H1 (cell line): Measurements from ENCODE around the gene PPP1R12A. TPM values are rescaled to one million over a fixed set of nuclear protein-coding genes. Genes with fewer than 3 reads are reported as not detected.

Experiments
- CTCF ChIA-PET: fragments of 300-600 bp; sonication (Branson Sonifier 250); formaldehyde crosslinking; loops from one replicate; lab custom pipeline; 2021; ENCODE audit not compliant: partially characterized antibody; lab: Charles Lee
- POLR2A ChIA-PET: fragments of 300-600 bp; sonication (Branson Sonifier 250); formaldehyde crosslinking; loops from one replicate; lab custom pipeline; 2021; ENCODE audit warnings: inconsistent platforms; ENCODE audit not compliant: partially characterized antibody; lab: Charles Lee
- DNase-seq, 2 experiments: peaks; one replicate each; pipeline versions ENCODE4 v3.0.0 to v3.0.0-alpha.2; 2010 to 2022; ENCODE audit warnings: low spot score in 2 of 2, low read depth in 1 of 2, mixed read lengths in 1 of 2
- FAIRE-seq: peaks from 2 replicates; lab custom pipeline; 2011; peaks lifted over from hg19 to GRCh38; lab: Jason Lieb, UNC
- H2AFZ ChIP-seq: 2 replicates; pipeline ENCODE4 v1.8.1; 2012; ENCODE audit warnings: low read length, inconsistent platforms
- H2AK5ac ChIP-seq: 2 replicates; pipeline ENCODE4 v1.6.1; 2013; ENCODE audit warnings: low read depth, low read length
- H2BK120ac ChIP-seq: replicated peaks from 2 replicates; pipeline ENCODE3; 2013; ENCODE audit warnings: low read depth, low read length, inconsistent platforms
- H2BK12ac ChIP-seq: 2 replicates; pipeline ENCODE4 v1.6.1; 2013; ENCODE audit warnings: low read depth, low read length
- H2BK15ac ChIP-seq: 2 replicates; pipeline ENCODE4 v1.6.1; 2013; ENCODE audit warnings: low read length
- H2BK20ac ChIP-seq: 2 replicates; pipeline ENCODE4 v1.6.1; 2013; ENCODE audit warnings: low read length
- H2BK5ac ChIP-seq: 2 replicates; pipeline ENCODE4 v1.6.1; 2013; ENCODE audit warnings: low read depth, low read length
- H3K14ac ChIP-seq: 2 replicates; pipeline ENCODE4 v1.6.1; 2013; ENCODE audit warnings: inconsistent platforms; ENCODE audit not compliant: insufficient read length
- H3K18ac ChIP-seq: 2 replicates; pipeline ENCODE4 v1.6.1; 2013; ENCODE audit warnings: low read length; ENCODE audit errors: extremely low read depth
- H3K23ac ChIP-seq: 2 replicates; pipeline ENCODE4 v1.6.1; 2013; ENCODE audit warnings: inconsistent platforms; ENCODE audit not compliant: insufficient read length
- H3K23me2 ChIP-seq: 2 replicates; pipeline ENCODE4 v1.6.1; 2013; ENCODE audit warnings: low read depth, low read length
- H3K27ac ChIP-seq: 2 replicates; pipeline ENCODE4 v1.6.1; 2011; ENCODE audit warnings: low read depth, low read length, inconsistent platforms
- H3K27me3 ChIP-seq, 4 experiments: replicated peaks in 1 of 4; 1 replicate in 1 of 4; 2 replicates in 3 of 4; pipeline versions ENCODE4 v1.6.1 to v1.8.1; 2011 to 2013; ENCODE audit warnings: low read length in 3 of 4, mild to moderate bottlenecking in 3 of 4, inconsistent platforms in 2 of 4, mixed read lengths in 2 of 4, moderate library complexity in 1 of 4; ENCODE audit not compliant: control insufficient read depth in 3 of 4, insufficient read depth in 3 of 4; ENCODE audit errors: extremely low read depth in 1 of 4
- H3K36me3 ChIP-seq, 4 experiments: 2 replicates each; pipeline versions ENCODE4 v1.6.1 to v1.8.1; 2011 to 2013; ENCODE audit warnings: mild to moderate bottlenecking in 4 of 4, low read length in 3 of 4, moderate library complexity in 2 of 4, control low read depth in 1 of 4, inconsistent platforms in 1 of 4; ENCODE audit not compliant: insufficient read depth in 4 of 4, control insufficient read depth in 2 of 4
- H3K4ac ChIP-seq: replicated peaks from 2 replicates; pipeline ENCODE3; 2013; ENCODE audit warnings: low read length, low read depth, mixed read lengths, inconsistent platforms; ENCODE audit not compliant: insufficient read length
- H3K4me1 ChIP-seq, 4 experiments: replicated peaks in 1 of 4; 1 replicate in 1 of 4; 2 replicates in 3 of 4; pipeline versions ENCODE4 v1.6.1 to v1.8.1; 2011 to 2013; ENCODE audit warnings: low read length in 3 of 4, inconsistent platforms in 2 of 4, mixed read lengths in 1 of 4; ENCODE audit not compliant: insufficient read depth in 4 of 4, control insufficient read depth in 3 of 4
- H3K4me2 ChIP-seq, 2 experiments: 2 replicates each; pipeline versions ENCODE4 v1.6.1 to v1.8.1; 2011 to 2013; ENCODE audit warnings: low read depth in 2 of 2, low read length in 2 of 2, control low read depth in 1 of 2, inconsistent platforms in 1 of 2, mild to moderate bottlenecking in 1 of 2; ENCODE audit not compliant: insufficient read depth in 1 of 2
- H3K4me3 ChIP-seq, 4 experiments: fragments of 200-600, 300-600 bp in 1 of 4; sonication (generic), shearing (Covaris generic), sonication (Bioruptor Twin) in 1 of 4; 2 replicates each; pipeline versions ENCODE4 v1.5.1 to v1.8.1; 2011 to 2016; ENCODE audit warnings: low read length in 4 of 4, low read depth in 3 of 4, control low read depth in 2 of 4, inconsistent platforms in 2 of 4, mild to moderate bottlenecking in 2 of 4, mixed read lengths in 1 of 4, moderate library complexity in 1 of 4; ENCODE audit not compliant: insufficient read depth in 2 of 4; ENCODE audit errors: extremely low read depth in 1 of 4
- H3K56ac ChIP-seq: replicated peaks from 2 replicates; pipeline ENCODE3; 2013; ENCODE audit warnings: low read depth, mild to moderate bottlenecking, mixed read lengths, low read length, inconsistent platforms; ENCODE audit not compliant: insufficient read length
- H3K79me1 ChIP-seq: 2 replicates; pipeline ENCODE4 v1.6.1; 2013; ENCODE audit warnings: low read depth, low read length, control low read depth
- H3K79me2 ChIP-seq, 2 experiments: 2 replicates each; pipeline versions ENCODE4 v1.6.1 to v1.8.1; 2012 to 2013; ENCODE audit warnings: low read length in 2 of 2, mild to moderate bottlenecking in 2 of 2, inconsistent platforms in 1 of 2; ENCODE audit not compliant: insufficient read depth in 2 of 2, control insufficient read depth in 1 of 2
- H3K9ac ChIP-seq, 4 experiments: replicated peaks in 1 of 4; 1 replicate in 1 of 4; 2 replicates in 3 of 4; pipeline versions ENCODE4 v1.6.1 to v1.8.1; 2011 to 2013; ENCODE audit warnings: low read depth in 3 of 4, low read length in 3 of 4, control low read depth in 2 of 4, mild to moderate bottlenecking in 2 of 4, moderate library complexity in 2 of 4, inconsistent platforms in 1 of 4; ENCODE audit errors: extremely low read depth in 1 of 4
- H3K9me3 ChIP-seq, 2 experiments: 2 replicates each; pipeline versions ENCODE4 v1.6.1 to v1.8.1; 2012 to 2013; ENCODE audit warnings: mild to moderate bottlenecking in 2 of 2, moderate library complexity in 2 of 2, control low read depth in 1 of 2, inconsistent platforms in 1 of 2, low read depth in 1 of 2, low read length in 1 of 2, mixed read lengths in 1 of 2; ENCODE audit not compliant: insufficient read depth in 2 of 2
- H4K20me1 ChIP-seq, 2 experiments: replicated peaks in 1 of 2; 2 replicates each; pipeline versions ENCODE3 to v1.8.1; 2011 to 2013; ENCODE audit warnings: inconsistent platforms in 2 of 2, low read length in 2 of 2, mild to moderate bottlenecking in 1 of 2; ENCODE audit not compliant: insufficient read depth in 2 of 2, control insufficient read depth in 1 of 2
- H4K5ac ChIP-seq: 2 replicates; pipeline ENCODE4 v1.6.1; 2013; ENCODE audit warnings: low read length, low read depth, mixed read lengths, inconsistent platforms; ENCODE audit not compliant: insufficient read length
- H4K8ac ChIP-seq: 2 replicates; pipeline ENCODE4 v1.8.0; 2013; ENCODE audit warnings: mild to moderate bottlenecking, moderate library complexity, low read length, inconsistent platforms; ENCODE audit not compliant: insufficient read depth; ENCODE audit errors: extremely low read depth
- H4K91ac ChIP-seq: replicated peaks from 2 replicates; pipeline ENCODE3; 2013; ENCODE audit warnings: low read length, mixed read lengths, inconsistent platforms; ENCODE audit not compliant: insufficient read length
- BRCA1 ChIP-seq: IDR thresholded peaks from 2 replicates; pipeline ENCODE4 v1.6.1; 2012; ENCODE audit warnings: low read depth, low read length, improper control_type of control experiment
- EZH2 ChIP-seq: fragments of 200-600 bp; sonication (generic); IDR thresholded peaks from 2 replicates; pipeline ENCODE4 v1.7.1; 2012; ENCODE audit warnings: low read depth, mild to moderate bottlenecking, moderate library complexity, low read length, inconsistent platforms; ENCODE audit not compliant: severe bottlenecking
- SAP30 ChIP-seq: fragments of 300-600 bp; sonication (generic); IDR thresholded peaks from 2 replicates; pipeline ENCODE4 v1.7.1; 2012; ENCODE audit warnings: low read length, moderate library complexity, mild to moderate bottlenecking, inconsistent platforms; ENCODE audit not compliant: insufficient read depth, insufficient replicate concordance
- TBP ChIP-seq: IDR thresholded peaks from 2 replicates; pipeline ENCODE4 v1.6.1; 2011; ENCODE audit warnings: low read depth, low read length, improper control_type of control experiment
- WGBS, 2 experiments: shearing (Covaris generic) in 1 of 2; methylation state at CpG; one replicate each; pipeline versions ENCODE4 v1.1.6 to v1.1.7; 2013 to 2015; ENCODE audit warnings: low lambda C conversion rate in 2 of 2, mixed read lengths in 2 of 2, inconsistent platforms in 1 of 2, low coverage in 1 of 2, missing lambda C conversion rate in 1 of 2; ENCODE audit not compliant: insufficient replicate concordance in 2 of 2, insufficient coverage in 1 of 2, insufficient read length in 1 of 2; ENCODE audit errors: extremely low coverage in 1 of 2, missing lambda C conversion rate in 1 of 2; 5-methylcytosine and 5-hydroxymethylcytosine counted together
- polyA plus RNA-seq, 7 experiments: library from polyadenylated mRNA; depleted of rRNA in 3 of 7; stranded (reverse) in 5 of 7; unstranded in 2 of 7; fragments of >200 nt in 5 of 7; fragments of 200-250 nt in 2 of 7; gene quantifications; 1 replicate in 5 of 7; 2 replicates in 1 of 7; 4 replicates in 1 of 7; pipeline versions ENCODE4 v1.2.1 to v1.2.3, GENCODE V29; 2011 to 2013; ENCODE audit warnings: missing spikeins in 2 of 7, mixed read lengths in 2 of 7
- total RNA-seq: library from RNA; stranded (reverse); fragmentation: NEBNext Ultra II Directional; extraction: Animal tissue kit (Norgen Biotek cat#: 25700); gene quantifications from 2 replicates; pipeline ENCODE4 v1.2.1, GENCODE V29; 2021

The PPP1R12A gene
- total and polyA plus RNA-seq, 2 of the 8 experiments (the other 6 are each of a cell fraction or from before 2014, with no cell fraction given): 14.7 to 81.5 TPM

- Histone ChIP-seq H3K23ac (no peak overlapping the region), H3K79me2 (peaks cover 0 to 93% of the 10 kb centered on the region in 2 experiments; a peak in 3 of 4 replicates), H3K4me3 (no peak overlapping the region), H3K14ac (no peak overlapping the region), H3K27me3 (no peaks in the 10 kb centered on the region), H3K27ac (no peak overlapping the region), H4K5ac (no peak overlapping the region), H3K4me1 (no peaks in the 10 kb centered on the region), H3K79me1 (no peaks in the 10 kb centered on the region), H2AFZ (no peak overlapping the region), H3K56ac (no peak overlapping the region), H2BK12ac (no peak overlapping the region), H4K20me1 (peaks cover 0 to 4% of the 10 kb centered on the region in 2 experiments), H3K9ac (no peak overlapping the region), H2BK5ac (no peak overlapping the region), H4K8ac (no peak overlapping the region), H3K4me2 (no peak overlapping the region), H2BK20ac (no peak overlapping the region), H2AK5ac (no peak overlapping the region), H2BK120ac (no peak overlapping the region), H3K23me2 (no peaks in the 10 kb centered on the region), H2BK15ac (no peak overlapping the region), H3K9me3 (no peaks in the 10 kb centered on the region), H4K91ac (no peak overlapping the region), H3K18ac (no peak overlapping the region), H3K4ac (no peak overlapping the region), H3K36me3 (no peaks in the 10 kb centered on the region)
- DNase-seq (no peak), FAIRE-seq (no peak)
- WGBS, 2 experiments: 95% methylated on average over 2 of the region's 2 CpGs; no CpG with 5 or more reads in 1 of the 2 experiments
- POLR2A ChIA-PET: no interaction called here
- CTCF ChIA-PET: interaction anchor here (1.2 kb wide), 1 partner anchor 12 kb away, joined by 3 read pairs; no protein-coding TSS in a partner anchor
- no peak for TF ChIP-seq TBP
- no peak for TF ChIP-seq EZH2
- no peak for TF ChIP-seq BRCA1
- no peak for TF ChIP-seq SAP30
Observed at GRCh38 chr12:79900199-79900598, 34.7 kb downstream of the PPP1R12A start.
